Sigmoid colon (tissue), 7 donors: ENCODE data around the gene DNAJC2. TPM values are rescaled to one million over a fixed set of nuclear protein-coding genes. Genes with fewer than 3 reads are reported as not detected.
"Not testable (repeated sequence)": the region's sequence is repeated elsewhere in the genome, so short reads cannot be mapped to it uniquely, and the experiment has no call there.

Source experiments
- DNase-seq: peaks from one replicate; pipeline ENCODE4 v3.0.0-alpha.2; 2019
- H3K27ac ChIP-seq, 4 donors: fragments of 200-600 bp; sonication (generic); one replicate each; pipeline ENCODE4 v1.5.1; 2016 to 2019; ENCODE audit warnings: mild to moderate bottlenecking in 1 of 4
- H3K27me3 ChIP-seq, 3 donors: fragments of 200-600 bp; sonication (generic); one replicate each; pipeline ENCODE4 v1.5.1; 2019; ENCODE audit warnings: mild to moderate bottlenecking in 1 of 3
- H3K36me3 ChIP-seq, 4 donors: fragments of 200-600 bp; sonication (generic); one replicate each; pipeline ENCODE4 v1.5.1; 2016 to 2019
- H3K4me1 ChIP-seq, 4 donors: fragments of 200-600 bp; sonication (generic); one replicate each; pipeline ENCODE4 v1.5.1; 2017 to 2019
- H3K4me3 ChIP-seq, 4 donors: fragments of 200-600 bp; sonication (generic); one replicate each; pipeline ENCODE4 v1.5.1; 2017 to 2019; ENCODE audit warnings: mild to moderate bottlenecking in 2 of 4, moderate library complexity in 1 of 4
- H3K9me3 ChIP-seq, 4 donors: fragments of 200-600 bp in 3 of 4; sonication (generic) in 3 of 4; one replicate each; pipeline versions ENCODE4 v1.5.1 to v1.6.1; 2013 to 2019
- CTCF ChIP-seq, 4 experiments: fragments of 450-650 bp in 3 of 4; fragments of 200-600 bp in 1 of 4; IDR thresholded peaks; one replicate each; pipeline ENCODE4 v1.5.1; 2016 to 2019; ENCODE audit warnings: antibody characterized with exemption in 4 of 4, mild to moderate bottlenecking in 3 of 4, moderate library complexity in 2 of 4
- EP300 ChIP-seq, 4 donors: sonication (generic); formaldehyde crosslinking; IDR thresholded peaks; one replicate each; pipeline ENCODE4 v1.6.1; 2017; ENCODE audit warnings: antibody characterized with exemption in 4 of 4
- POLR2A ChIP-seq, 2 donors: fragments of 450-650 bp; IDR thresholded peaks; one replicate each; pipeline ENCODE4 v1.6.1; 2016; ENCODE audit warnings: antibody characterized with exemption in 2 of 2, mild to moderate bottlenecking in 2 of 2, moderate library complexity in 2 of 2
- POLR2AphosphoS5 ChIP-seq, 4 donors: sonication (generic); formaldehyde crosslinking; IDR thresholded peaks; one replicate each; pipeline ENCODE4 v1.6.1; 2017; ENCODE audit warnings: antibody characterized with exemption in 4 of 4
- WGBS, 2 donors: extraction: QIAGEN DNeasy Blood & Tissue Kit; methylation state at CpG; one replicate each; pipeline ENCODE4 v1.1.7; 2013; 5-methylcytosine and 5-hydroxymethylcytosine counted together
- intact Hi-C: fragments of 100-400 bp; cut with DNase I; formaldehyde crosslinking; loops from one replicate; pipeline ENCODE4 v1.15.1; 2023
- polyA plus RNA-seq, 3 donors: library from polyadenylated mRNA; stranded (reverse); fragments of 200-250 nt; gene quantifications; one replicate each; pipeline ENCODE4 v1.2.3, GENCODE V29; 2013
- total RNA-seq, 4 donors: library from RNA; depleted of rRNA; stranded (reverse); fragments of >200 nt; gene quantifications; one replicate each; pipeline ENCODE4 v1.1.0, GENCODE V29; 2016
- donor health status: healthy with polysubstance abuse.
- donor health status: Bipolar disorder and iron deficiency.
- donor health status: healthy.

DNAJC2 gene
- total and polyA plus RNA-seq, 7 donors, result 10.7 to 21.9 (median 17.5) TPM

GRCh38 chr7:103296901-103297836 is 47.4 kb downstream of the DNAJC2 start, which contains the start of gene PMPCB:
Gene PMPCB (plus strand): TSS chr7:103297435. CDS start chr7:103297460, 25 bp downstream.
- Histone ChIP-seq H3K36me3 (peaks cover 15 to 35% (median 23%) of the 10 kb centered on the region in 4 donors), H3K9me3 (no peaks in the 10 kb centered on the region), H3K27me3 (no peaks in the 10 kb centered on the region), H3K4me1 (peaks cover 0 to 26% (median 15%) of the 10 kb centered on the region in 4 donors), H3K27ac (peak within 1 kb of the TSS; percentile 75 to 84 (median 78)), H3K4me3 (peak within 1 kb of the TSS; percentile 71 to 83 (median 77))
- intact Hi-C loops, result loop anchor here (2.0 kb wide), 1 partner anchor 50 kb away; the partner anchor contains the start of gene PSMC2
- DNase-seq, result peak; percentile 97
- WGBS, 2 donors, result 2 to 4% methylated on average over 52 of the region's 52 CpGs
- TF ChIP-seq POLR2A (IDR thresholded peaks at IDR 0.05), result no peak
- peak; percentile 89 to 97 (median 94) for TF ChIP-seq CTCF (IDR thresholded peaks at IDR 0.05)
- TF ChIP-seq POLR2AphosphoS5 (IDR thresholded peaks at IDR 0.05), result peak; percentile 12 to 80 (median 74)
- no peak for TF ChIP-seq EP300 (IDR thresholded peaks at IDR 0.05)

GRCh38 chr7:103293526-103293925 is 51.0 kb downstream of the DNAJC2 start:
- intact Hi-C loops, result no loop called here
- 92 to 97% methylated on average over 1 of the region's 1 CpG for WGBS, 2 donors
- no peaks in the 10 kb centered on the region for H3K27me3 ChIP-seq
- no peak for TF ChIP-seq EP300 (IDR thresholded peaks at IDR 0.05)
- TF ChIP-seq CTCF (IDR thresholded peaks at IDR 0.05), result no peak
- no peak for TF ChIP-seq POLR2AphosphoS5 (IDR thresholded peaks at IDR 0.05)
- TF ChIP-seq POLR2A (IDR thresholded peaks at IDR 0.05), result no peak
- no peak for DNase-seq
- no peaks in the 10 kb centered on the region for H3K36me3 ChIP-seq
- no peaks in the 10 kb centered on the region for H3K9me3 ChIP-seq
- no peak overlapping the region for H3K4me3 ChIP-seq
- peaks cover 0 to 15% (median 8%) of the 10 kb centered on the region in 4 donors for H3K4me1 ChIP-seq
- H3K27ac ChIP-seq, result no peak overlapping the region

GRCh38 chr7:103292122-103292521 is 52.4 kb downstream of the DNAJC2 start:
- WGBS, 2 donors, result 77% methylated on average over 3 of the region's 3 CpGs
- TF ChIP-seq POLR2AphosphoS5 (IDR thresholded peaks at IDR 0.05), result no peak
- TF ChIP-seq CTCF (IDR thresholded peaks at IDR 0.05), result no peak
- TF ChIP-seq POLR2A (IDR thresholded peaks at IDR 0.05), result no peak
- TF ChIP-seq EP300 (IDR thresholded peaks at IDR 0.05), result no peak
- no peaks in the 10 kb centered on the region for H3K27me3 ChIP-seq
- H3K36me3 ChIP-seq, result no peaks in the 10 kb centered on the region
- no peak overlapping the region for H3K27ac ChIP-seq
- intact Hi-C loops, result no loop called here
- peaks cover 0 to 7% (median 0%) of the 10 kb centered on the region in 4 donors for H3K4me1 ChIP-seq
- no peaks in the 10 kb centered on the region for H3K9me3 ChIP-seq
- no peak for DNase-seq
- no peak overlapping the region for H3K4me3 ChIP-seq

- H3K9me3 ChIP-seq, H3K27me3 ChIP-seq, H3K27ac ChIP-seq, H3K36me3 ChIP-seq, intact Hi-C loops, DNase-seq, H3K4me3 ChIP-seq: not testable (repeated sequence)
- peaks cover 0 to 12% (median 4%) of the 10 kb centered on the region in 4 donors for H3K4me1 ChIP-seq
- WGBS, 2 donors, result 40 to 47% methylated on average over 3 of the region's 3 CpGs
These were observed 61.7 kb downstream of the DNAJC2 start for GRCh38 chr7:103282802-103283427.

- H3K36me3 ChIP-seq, H3K27me3 ChIP-seq, H3K9me3 ChIP-seq, intact Hi-C loops: not testable (repeated sequence)
- Histone ChIP-seq H3K4me1 (peaks cover 0 to 12% (median 4%) of the 10 kb centered on the region in 4 donors), H3K27ac (peak overlapping the region; percentile 47 to 64 (median 54)), H3K4me3 (peak overlapping the region; percentile 41 to 73 (median 60))
- 2% methylated on average over 25 of the region's 25 CpGs for WGBS, 2 donors
- DNase-seq, result peak; percentile 72
These were observed 63.8 kb downstream of the DNAJC2 start for GRCh38 chr7:103280803-103281155.

GRCh38 chr7:103279963-103280802 is 64.4 kb downstream of the DNAJC2 start:
- peak; percentile 88 for DNase-seq
- H3K36me3 ChIP-seq, H3K9me3 ChIP-seq, intact Hi-C loops, H3K27me3 ChIP-seq: not testable (repeated sequence)
- peak overlapping the region; percentile 41 to 73 (median 60) for H3K4me3 ChIP-seq
- H3K27ac ChIP-seq, result peak overlapping the region; percentile 47 to 64 (median 54)
- WGBS, 2 donors, result 0 to 1% methylated on average over 71 of the region's 71 CpGs
- H3K4me1 ChIP-seq, result peaks cover 0 to 12% (median 4%) of the 10 kb centered on the region in 4 donors

- H3K4me1 ChIP-seq, result peaks cover 0 to 12% (median 4%) of the 10 kb centered on the region in 4 donors
- intact Hi-C loops, H3K36me3 ChIP-seq, H3K27me3 ChIP-seq, DNase-seq, H3K9me3 ChIP-seq: not testable (repeated sequence)
- H3K27ac ChIP-seq, result peak overlapping the region; percentile 47 to 64 (median 54)
- WGBS, 2 donors, result 1% methylated on average over 12 of the region's 12 CpGs
- H3K4me3 ChIP-seq, result peak overlapping the region; percentile 41 to 73 (median 60)
These were observed 65.0 kb downstream of the DNAJC2 start for GRCh38 chr7:103279636-103279962.

- H3K27ac ChIP-seq, DNase-seq, H3K36me3 ChIP-seq, H3K9me3 ChIP-seq, H3K27me3 ChIP-seq, intact Hi-C loops, H3K4me3 ChIP-seq: not testable (repeated sequence)
- 88 to 89% methylated on average over 2 of the region's 2 CpGs for WGBS, 2 donors
- peaks cover 0 to 12% (median 4%) of the 10 kb centered on the region in 4 donors for H3K4me1 ChIP-seq
These were observed 66.4 kb downstream of the DNAJC2 start for GRCh38 chr7:103278195-103278594.
